ENCODE results near the gene ROCK1.
A peak's percentile ranks its signal among the peaks of the same experiment; 100 is the strongest.
"Not testable (repeated sequence)": the region's sequence is repeated elsewhere in the genome, so short reads cannot be mapped to it uniquely, and the experiment has no call there.

ROCK1 gene

GRCh38 chr18:21111346-21112139 lies at the start of gene ROCK1:
Gene ROCK1, minus strand, starts transcription at chr18:21111813. Its CDS starts 903 bp downstream, at chr18:21110910.
- peak; percentile 78 for DNase-seq

DNA sequence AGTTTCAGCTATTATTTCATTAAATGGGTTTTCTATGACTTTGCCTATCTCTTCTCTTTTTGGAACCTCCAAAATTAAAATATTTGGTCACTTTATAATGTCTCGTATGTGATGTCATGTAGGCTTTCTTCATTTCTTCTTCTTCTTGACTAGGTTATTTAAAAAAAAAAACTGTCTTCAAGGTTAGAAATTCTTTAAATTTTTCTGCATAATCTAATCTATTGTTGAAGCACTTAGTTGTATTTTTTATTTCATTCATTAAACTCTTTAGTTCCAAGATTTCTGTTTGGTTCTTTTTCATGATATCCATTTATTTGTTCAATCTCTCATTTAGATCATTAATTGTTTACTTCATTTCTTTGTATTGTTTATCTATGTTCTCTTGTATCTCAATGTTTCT lies 43.8 kb upstream of the ROCK1 start:
- DNase-seq = no peak

DNA sequence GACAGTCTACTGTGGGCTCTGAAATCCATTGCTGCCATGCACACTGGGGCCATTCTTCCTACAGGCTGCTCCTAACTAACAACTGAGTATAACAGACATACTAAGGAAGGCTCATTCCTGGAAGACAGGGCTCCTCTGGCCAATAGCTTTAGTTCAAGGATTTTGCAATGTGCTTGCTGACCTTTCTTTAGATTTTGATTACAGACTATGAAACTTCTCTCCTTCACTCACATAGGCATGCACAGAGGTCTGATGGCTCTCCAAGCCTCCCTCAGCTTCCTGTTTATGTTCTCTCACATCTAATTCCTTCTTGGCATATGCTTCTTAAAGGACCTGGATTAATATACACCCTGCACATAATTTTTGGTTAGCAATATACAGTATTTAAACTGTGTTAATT lies 34.4 kb upstream of the ROCK1 start:
- no peak for DNase-seq

DNA sequence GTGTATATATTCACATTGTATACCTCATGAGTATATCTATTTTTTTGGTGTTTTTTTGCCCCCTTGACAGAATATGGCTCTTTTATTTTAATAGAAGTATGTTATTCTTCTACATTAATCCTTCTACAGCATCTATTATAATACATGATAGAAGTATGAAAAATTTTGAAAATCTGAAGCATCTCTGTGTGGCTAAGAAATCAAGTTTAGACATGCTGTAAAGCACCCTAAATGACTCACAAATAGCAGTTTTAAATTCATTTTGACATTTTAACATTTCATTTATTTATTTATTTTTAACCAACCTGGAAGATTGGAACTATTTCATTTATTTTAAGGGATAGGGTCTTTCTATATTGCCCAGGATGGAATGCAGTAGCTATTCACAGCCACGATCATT lies 33.8 kb upstream of the ROCK1 start:
- no peak for DNase-seq

DNA sequence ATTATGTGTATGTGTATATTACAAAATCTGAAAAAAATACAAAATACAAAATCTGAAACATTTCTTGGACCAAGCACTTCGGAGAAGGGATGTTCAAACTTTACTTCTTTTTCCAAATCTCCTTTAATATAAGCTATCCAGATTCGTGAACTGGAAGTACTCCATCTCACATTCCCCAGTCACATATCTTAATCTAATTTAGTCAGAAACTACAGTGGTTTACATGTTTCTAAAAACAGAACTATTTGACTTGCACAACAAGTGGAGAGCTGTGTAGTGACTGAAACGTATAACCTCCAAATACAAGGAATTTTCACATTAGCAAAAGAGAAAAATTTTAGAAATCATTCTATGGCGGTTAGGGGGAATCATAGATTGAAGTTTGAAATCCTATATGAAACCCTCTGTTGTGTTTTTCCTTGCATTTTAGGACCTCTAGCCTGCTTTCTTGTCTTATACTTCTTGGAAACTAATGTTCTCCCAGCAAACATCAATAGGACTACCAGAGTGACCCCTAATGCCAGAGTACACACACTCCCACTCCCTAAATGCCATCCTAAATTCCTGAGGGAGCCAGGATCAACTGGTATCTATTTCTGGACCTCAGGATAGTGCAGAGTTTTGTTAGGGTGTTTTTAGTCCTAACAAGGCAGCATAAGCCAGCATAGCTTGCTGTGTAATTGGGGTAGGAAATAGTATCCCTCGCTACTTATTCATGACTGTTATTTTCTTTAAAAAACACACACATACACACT lies 30.2 kb upstream of the ROCK1 start:
- no peak for DNase-seq

DNA sequence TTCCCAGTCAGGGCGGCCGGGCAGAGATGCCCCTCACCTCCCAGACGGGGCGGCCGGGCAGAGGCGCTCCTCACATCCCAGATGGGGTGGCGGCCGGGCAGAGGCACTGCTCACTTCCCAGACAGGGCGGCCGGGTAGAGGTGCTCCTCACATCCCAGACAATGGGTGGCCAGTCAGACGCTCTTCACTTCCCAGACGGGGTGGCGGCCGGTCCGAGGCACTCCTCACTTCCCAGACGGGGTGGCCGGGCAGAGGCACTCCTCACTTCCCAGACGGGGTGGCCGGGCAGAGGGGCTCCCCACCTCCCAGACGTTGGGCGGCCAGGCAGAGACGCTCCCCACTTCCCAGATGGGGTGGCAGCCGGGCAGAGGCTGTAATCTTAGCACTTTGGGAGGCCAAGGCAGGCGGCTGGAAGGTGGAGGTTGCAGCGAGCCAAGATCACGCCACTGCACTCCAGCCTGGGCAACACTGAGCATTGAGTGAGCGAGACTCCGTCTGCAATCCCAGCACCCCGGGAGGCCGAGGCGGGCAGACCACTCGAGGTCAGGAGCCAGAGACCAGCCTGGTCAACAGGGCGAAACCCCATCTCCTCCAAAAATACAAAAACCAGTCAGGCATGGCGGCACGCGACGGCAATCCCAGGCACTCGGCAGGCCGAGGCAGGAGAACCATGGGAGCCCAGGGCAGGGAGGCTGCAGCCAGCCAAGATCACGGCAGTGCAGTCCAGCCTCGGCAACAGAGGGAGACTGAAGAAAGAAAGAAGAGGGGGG lies 26.3 kb upstream of the ROCK1 start:
- DNase-seq = not testable (repeated sequence)

DNA sequence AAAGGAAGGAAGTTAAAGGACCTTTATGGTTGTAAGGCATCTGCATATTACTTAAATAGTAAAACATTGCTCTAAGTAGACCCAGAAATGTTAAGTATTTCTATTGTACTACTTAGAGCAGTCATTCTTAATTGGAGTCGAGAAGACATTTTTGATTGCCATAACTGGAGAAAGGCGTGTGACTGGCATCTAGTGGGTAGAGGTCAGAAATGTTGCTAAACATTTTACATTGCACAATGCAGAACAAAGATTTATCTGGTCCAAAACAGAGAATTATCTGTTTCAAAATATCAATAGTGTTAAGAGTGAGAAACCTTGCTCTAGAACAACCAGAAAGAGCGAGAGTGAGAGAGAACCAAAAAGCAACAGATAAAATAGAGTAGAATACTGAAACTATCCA lies 23.3 kb upstream of the ROCK1 start:
- DNase-seq = no peak

DNA sequence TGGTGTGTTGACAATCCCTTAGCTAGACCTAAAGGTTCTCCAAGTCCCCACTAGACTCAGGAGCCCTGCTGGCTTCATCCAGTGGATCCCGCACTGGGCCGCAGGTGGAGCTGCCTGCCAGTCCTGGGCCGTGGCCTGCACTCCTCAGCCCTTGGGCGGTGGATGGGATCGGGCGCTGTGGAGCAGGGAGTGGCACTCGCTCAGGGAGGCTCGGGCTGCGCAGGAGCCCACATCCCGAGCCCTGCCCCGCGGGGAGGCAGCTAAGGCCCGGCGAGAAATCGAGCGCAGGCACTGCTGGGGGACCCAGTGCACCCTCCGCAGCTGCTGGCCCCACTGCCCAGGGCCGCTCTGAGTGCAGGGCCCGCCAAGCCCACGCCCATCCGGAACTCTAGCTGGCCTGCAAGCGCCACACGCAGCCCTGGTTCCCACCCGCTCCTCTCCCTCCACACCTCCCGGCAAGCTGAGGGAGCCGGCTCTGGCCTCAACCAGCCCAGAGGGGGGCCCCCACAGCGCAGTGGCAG lies 20.8 kb upstream of the ROCK1 start:
- DNase-seq = no peak

GRCh38 chr18:21131698-21132227 lies 20.1 kb upstream of the ROCK1 start:
- DNase-seq = no peak

- DNase-seq = no peak
Observed at GRCh38 chr18:21129566-21130216, 18.1 kb upstream of the ROCK1 start.

- DNase-seq = no peak
Observed at GRCh38 chr18:21123290-21123926, 11.8 kb upstream of the ROCK1 start.

DNA sequence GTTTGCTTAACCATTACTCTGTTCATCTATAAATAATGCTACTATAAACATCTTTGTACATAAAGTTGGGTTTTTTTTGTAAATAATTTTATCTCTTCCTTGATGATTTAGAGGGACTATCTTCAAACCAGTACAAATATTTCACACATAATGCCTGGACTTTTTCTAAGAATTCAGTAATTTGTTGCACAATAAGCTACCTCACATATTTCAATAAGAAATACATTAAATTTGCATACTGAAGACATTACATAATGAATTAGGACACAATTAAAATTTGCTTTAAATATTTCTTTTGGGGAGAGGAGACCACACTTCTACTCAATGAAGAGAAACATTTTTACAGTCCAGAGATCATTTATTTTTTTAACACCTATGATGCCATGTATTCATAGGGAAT lies 7.2 kb upstream of the ROCK1 start:
- no peak for DNase-seq

DNA sequence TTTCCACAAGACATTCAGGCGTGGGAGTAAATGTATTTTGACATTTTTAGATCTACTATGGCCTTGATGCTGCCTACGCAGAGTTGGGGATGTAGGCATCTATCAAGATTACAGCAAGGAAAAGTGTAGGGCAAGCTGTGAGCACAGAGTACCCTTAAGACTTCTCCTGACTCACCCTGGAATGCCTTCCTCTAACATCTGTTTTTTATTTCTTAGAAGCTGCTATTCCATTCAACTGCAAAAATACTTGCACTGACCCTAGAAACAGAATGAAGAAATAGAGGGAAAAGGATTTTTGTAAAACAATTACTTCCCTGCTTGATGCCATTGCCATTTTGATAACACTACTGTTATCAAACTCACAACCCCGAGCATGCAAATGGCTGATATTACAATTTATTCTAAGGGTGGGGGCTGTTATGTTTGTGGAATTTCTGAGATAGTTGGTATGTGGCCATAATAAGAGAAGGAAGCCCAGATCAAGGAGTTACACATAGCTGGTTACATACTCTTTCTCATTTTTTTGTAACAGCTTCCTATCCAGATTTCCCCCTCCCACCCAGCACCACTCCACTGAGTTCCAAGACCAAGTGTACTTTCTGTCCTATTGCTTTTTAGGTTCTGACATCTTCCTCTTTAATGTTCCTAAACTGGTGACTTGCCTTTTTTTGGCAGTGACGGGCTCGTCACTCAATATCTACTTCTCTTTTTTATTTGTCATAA lies 6.0 kb upstream of the ROCK1 start:
- DNase-seq = no peak

DNA sequence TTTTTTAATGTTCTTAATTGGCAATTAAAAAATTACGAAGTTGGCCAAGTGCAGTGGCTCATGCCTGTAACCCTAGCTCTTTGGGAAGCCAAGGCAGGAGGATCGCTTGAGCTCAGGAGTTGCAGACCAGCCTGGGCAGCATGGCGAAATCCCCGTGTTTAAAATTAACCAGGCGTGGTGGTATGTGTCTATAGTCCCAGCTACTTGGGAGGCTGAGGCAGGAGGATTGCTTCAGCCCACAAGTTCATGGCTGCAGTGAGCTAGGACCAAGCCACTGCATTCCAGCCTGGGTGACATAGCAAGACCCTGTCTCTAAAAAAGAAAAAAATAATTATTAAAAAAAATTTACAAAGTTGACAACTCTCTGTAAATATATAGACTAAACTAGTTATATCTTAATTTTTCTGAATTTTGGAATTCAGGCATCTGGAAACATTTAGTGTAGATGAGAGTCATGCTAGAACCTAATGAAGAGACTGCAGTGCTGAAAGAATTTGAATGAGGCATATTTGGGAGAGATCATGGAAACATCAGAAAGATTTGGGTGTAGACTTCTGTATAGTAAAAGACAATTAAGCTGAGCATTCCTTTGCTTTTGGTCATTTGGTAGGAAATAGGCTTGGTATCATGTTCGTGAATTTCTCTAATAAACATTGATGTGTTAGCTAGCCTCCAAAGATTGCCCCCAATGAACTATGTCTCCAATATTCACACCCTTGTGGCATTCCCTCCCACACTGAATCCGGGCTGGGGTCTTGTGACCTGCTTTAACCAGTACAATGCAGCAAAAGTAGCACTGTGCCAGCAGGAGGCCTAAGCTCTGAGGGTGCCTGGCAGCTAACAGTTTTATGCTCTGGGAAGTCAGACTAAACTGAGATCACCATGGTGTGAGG lies 4.2 kb upstream of the ROCK1 start:
- no peak for DNase-seq

DNA sequence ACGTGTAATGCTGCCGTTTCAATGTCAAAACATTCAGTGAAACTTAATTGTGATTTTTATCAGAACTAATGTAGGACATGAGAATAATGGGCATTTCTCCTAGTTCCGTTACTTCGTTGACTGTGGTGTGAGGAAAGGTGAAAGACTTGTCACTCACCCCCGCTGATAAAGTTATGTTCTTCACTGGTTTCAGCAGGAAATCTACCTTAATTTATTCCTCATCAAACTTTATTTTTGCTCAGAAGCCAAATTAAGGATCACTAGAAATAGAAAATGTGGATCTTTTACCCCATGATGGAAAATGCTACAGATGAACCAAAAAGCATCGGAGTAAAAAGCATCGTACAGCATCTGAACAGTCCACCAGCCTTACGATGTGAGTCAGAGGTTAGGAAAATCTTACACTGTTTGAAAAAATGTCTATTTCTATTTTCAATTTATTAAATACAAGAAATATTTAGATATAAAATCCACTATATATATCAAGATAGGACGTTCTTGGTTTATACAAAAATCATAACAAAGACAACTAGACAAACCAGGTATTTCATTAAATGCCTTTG lies 1.0 kb upstream of the ROCK1 start:
- no peak for DNase-seq

DNA sequence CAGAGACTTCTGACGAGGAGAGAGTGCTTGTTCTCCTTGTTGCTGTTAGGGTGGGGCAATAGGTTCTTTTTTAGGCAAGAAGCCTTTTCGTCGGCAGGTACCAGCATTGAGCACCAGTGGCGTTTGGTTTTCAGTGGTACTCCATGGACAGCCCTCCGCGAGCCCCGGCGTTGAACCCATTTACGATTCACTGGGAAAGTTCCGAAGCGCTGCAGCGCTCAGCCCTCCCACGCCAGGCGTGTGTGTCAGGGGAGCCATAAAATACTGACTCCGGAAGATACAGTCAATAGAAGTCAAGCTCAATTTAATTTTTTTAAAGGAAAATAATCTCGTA lies 494 bp upstream of the ROCK1 start:
- no peak for DNase-seq

DNA sequence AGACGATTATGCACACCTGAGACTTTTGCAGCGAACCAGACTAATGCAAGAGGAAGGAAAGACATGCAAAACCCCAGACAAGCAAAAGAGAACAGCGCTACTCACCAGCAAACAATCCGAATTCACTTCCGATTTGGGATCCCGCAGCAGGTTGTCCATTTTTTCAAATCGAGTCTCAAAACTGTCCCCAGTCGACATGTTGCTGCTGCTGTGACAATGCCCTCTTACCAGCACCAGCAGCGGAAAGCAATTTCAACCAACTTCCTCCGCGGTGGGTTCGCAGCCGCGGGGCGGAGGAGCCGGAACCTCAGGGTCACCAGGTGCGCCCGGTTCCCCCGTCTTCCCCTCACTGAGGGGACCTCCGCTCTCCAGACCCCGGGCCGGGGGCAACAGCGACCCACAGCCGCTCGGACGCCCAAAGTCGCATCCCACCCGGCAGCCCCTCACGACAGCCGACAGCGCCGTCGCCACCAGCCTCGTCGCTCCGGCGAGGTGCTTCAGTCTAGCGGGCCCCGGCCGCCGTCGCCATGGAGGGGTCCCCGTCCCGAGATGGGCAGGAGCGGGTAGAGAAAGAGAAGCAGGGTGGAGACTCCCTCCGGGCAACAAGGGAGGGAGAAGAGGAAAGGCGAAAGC lies 784 bp downstream of the ROCK1 start:
- DNase-seq = no peak

DNA sequence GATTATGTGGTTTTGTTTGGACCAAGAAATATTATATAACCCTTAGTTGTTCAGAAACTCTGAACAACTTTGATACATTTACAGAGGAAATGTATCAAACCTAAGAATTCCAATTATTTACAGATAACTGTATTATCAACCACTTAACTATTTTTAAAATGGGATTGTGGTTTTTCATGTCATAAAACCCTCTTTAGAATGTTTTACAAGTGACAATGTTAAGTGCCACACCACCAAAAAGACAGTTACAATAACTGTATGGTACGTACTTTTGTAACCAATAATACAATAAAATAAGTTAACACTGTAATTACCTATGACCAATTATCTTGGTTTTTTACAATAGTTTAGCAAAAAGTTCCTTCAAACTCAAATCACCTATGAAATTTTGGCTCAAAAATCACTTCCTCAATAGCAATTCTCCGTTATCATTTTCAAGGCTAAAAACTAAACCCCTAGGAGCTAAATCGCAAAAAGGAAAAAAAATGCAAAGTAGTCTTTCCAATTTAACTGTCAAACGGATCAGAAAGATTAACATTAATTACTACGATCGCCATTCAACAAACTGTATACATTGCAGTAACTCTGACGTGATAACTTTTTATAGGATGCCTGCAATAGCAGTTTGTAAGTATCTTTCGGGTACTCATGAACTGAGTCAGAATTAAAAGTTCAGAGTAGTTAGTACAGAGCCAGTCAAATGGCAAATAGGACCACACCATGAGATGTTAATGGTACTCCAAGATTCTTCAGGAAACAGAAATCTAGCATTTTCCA lies 1.5 kb downstream of the ROCK1 start:
- no peak for DNase-seq

GRCh38 chr18:21105936-21106335 lies 5.7 kb downstream of the ROCK1 start:
- DNase-seq = no peak

Data from 8988T (cell line).